HepG2 (cell line): ENCODE data around the gene SCRG1. TPM values are rescaled to one million over a fixed set of nuclear protein-coding genes. Genes with fewer than 3 reads are reported as not detected.

ENCODE experiments used
- ATAC-seq: fragments of 200-7000 bp; cut with Tn5 transposase; 3 replicates; pipeline ENCODE4 v1.9.1; 2020; ENCODE audit warnings: mild to moderate bottlenecking, moderate library complexity
- BruUV-seq: library from RNA; stranded (reverse); fragments of 400-500 nt; replicated peaks from 2 replicates; lab custom pipeline; 2021; lab: Mats Ljungman, UMichigan
- CTCF ChIA-PET: fragments of 300-600 bp; formaldehyde crosslinking; extraction: SDS; loops from one replicate; lab custom pipeline; 2021; ENCODE audit warnings: low total read pairs, inconsistent platforms, low intra/inter-chr PET ratio; lab: Yijun Ruan, JAX
- POLR2A ChIA-PET: fragments of 350-600 bp; sonication (Branson Sonifier 250); formaldehyde crosslinking; loops from one replicate; lab custom pipeline; 2020; ENCODE audit warnings: antibody characterized with exemption, inconsistent platforms; lab: Yijun Ruan, JAX
- DNase-seq: peaks from one replicate; pipeline ENCODE4 v3.0.0-alpha.2; 2015; ENCODE audit warnings: low spot score
- FAIRE-seq: peaks from 3 replicates; lab custom pipeline; 2011; peaks lifted over from hg19 to GRCh38; lab: Jason Lieb, UNC
- H2AFZ ChIP-seq: one replicate; pipeline ENCODE4 v1.6.1; 2011; ENCODE audit warnings: low read length, inconsistent platforms
- H3K27ac ChIP-seq: fragments of 300-600 bp; 3 replicates; pipeline ENCODE4 v1.8.0; 2011; ENCODE audit warnings: mixed run types, mild to moderate bottlenecking, mixed read lengths, low read length, inconsistent platforms; ENCODE audit not compliant: insufficient read depth; ENCODE audit errors: extremely low read length
- H3K27me3 ChIP-seq, 2 experiments: fragments of 200-600 bp in 1 of 2; 2 replicates in 1 of 2; 3 replicates in 1 of 2; pipeline versions ENCODE4 v1.6.0 to v1.8.0; 2011; ENCODE audit warnings: low read length in 2 of 2, mild to moderate bottlenecking in 2 of 2, moderate library complexity in 2 of 2, inconsistent platforms in 1 of 2; ENCODE audit not compliant: insufficient read depth in 2 of 2, control insufficient read depth in 1 of 2
- H3K36me3 ChIP-seq, 2 experiments: fragments of 200-600 bp in 1 of 2; replicated peaks in 1 of 2; 2 replicates in 1 of 2; 3 replicates in 1 of 2; pipeline versions ENCODE4 v1.5.1 to v1.8.0; 2011; ENCODE audit warnings: low read length in 2 of 2, inconsistent platforms in 1 of 2; ENCODE audit not compliant: insufficient read depth in 2 of 2, control insufficient read depth in 1 of 2
- H3K4me1 ChIP-seq: 2 replicates; pipeline ENCODE4 v1.5.1; 2012; ENCODE audit warnings: low read length, inconsistent platforms; ENCODE audit not compliant: insufficient read depth
- H3K4me2 ChIP-seq: 2 replicates; pipeline ENCODE4 v1.6.0; 2011; ENCODE audit warnings: low read depth, low read length, inconsistent platforms
- H3K4me3 ChIP-seq, 3 experiments: fragments of 200-600 bp in 1 of 3; sonication (generic), shearing (Covaris generic) in 1 of 3; replicated peaks in 1 of 3; 2 replicates each; pipeline ENCODE4 v1.5.1; 2011 to 2016; ENCODE audit warnings: low read length in 3 of 3, inconsistent platforms in 2 of 3, low read depth in 2 of 3, mild to moderate bottlenecking in 2 of 3, control low read depth in 1 of 3, mixed read lengths in 1 of 3; ENCODE audit not compliant: insufficient read depth in 1 of 3
- H3K79me2 ChIP-seq: one replicate; pipeline ENCODE4 v1.6.1; 2011; ENCODE audit warnings: low read length, inconsistent platforms; ENCODE audit not compliant: insufficient read depth
- H3K9ac ChIP-seq: 2 replicates; pipeline ENCODE4 v1.6.0; 2011; ENCODE audit warnings: mild to moderate bottlenecking, low read depth, low read length, inconsistent platforms; ENCODE audit not compliant: insufficient read depth
- H3K9me3 ChIP-seq: 2 replicates; pipeline ENCODE4 v1.5.1; 2012; ENCODE audit warnings: mild to moderate bottlenecking, low read length
- H4K20me1 ChIP-seq: 2 replicates; pipeline ENCODE4 v1.6.0; 2011; ENCODE audit warnings: inconsistent platforms, mild to moderate bottlenecking, low read length, moderate library complexity; ENCODE audit not compliant: insufficient read depth
- ATF7 ChIP-seq, 2 experiments: fragments of 450-650 bp in 1 of 2; sonication (generic) in 1 of 2; formaldehyde crosslinking in 1 of 2; IDR thresholded peaks; 2 replicates each; pipeline versions ENCODE4 v1.4.0 to v1.6.1; 2016 to 2020; ENCODE audit warnings: antibody characterized with exemption in 1 of 2, mild to moderate bottlenecking in 1 of 2, missing genetic modification reagents in 1 of 2
- CAMTA2 ChIP-seq: sonication (generic); formaldehyde crosslinking; IDR thresholded peaks from 2 replicates; pipeline ENCODE4 v1.4.0; 2020; ENCODE audit warnings: mild to moderate bottlenecking, missing genetic modification reagents, borderline replicate concordance
- FIP1L1 ChIP-seq: fragments of 200-400 bp; formaldehyde crosslinking; IDR thresholded peaks from 2 replicates; pipeline ENCODE4 v1.6.1; 2018; ENCODE audit warnings: low read depth, mild to moderate bottlenecking, low read length, moderate library complexity, borderline replicate concordance; ENCODE audit not compliant: insufficient read depth
- HNF4G ChIP-seq, 2 experiments: sonication (generic) in 1 of 2; formaldehyde crosslinking in 1 of 2; IDR thresholded peaks; 2 replicates each; pipeline versions ENCODE4 v1.4.0 to v1.6.1; 2011 to 2020; ENCODE audit warnings: borderline replicate concordance in 2 of 2, low read depth in 2 of 2, mild to moderate bottlenecking in 2 of 2, low read length in 1 of 2, missing genetic modification reagents in 1 of 2, moderate library complexity in 1 of 2
- NFE2L1 ChIP-seq: sonication (generic); formaldehyde crosslinking; IDR thresholded peaks from 2 replicates; pipeline ENCODE4 v1.4.0; 2020; ENCODE audit warnings: missing genetic modification reagents, mild to moderate bottlenecking, borderline replicate concordance
- RXRA ChIP-seq: sonication (generic); formaldehyde crosslinking; IDR thresholded peaks from 2 replicates; pipeline ENCODE4 v1.5.1; 2020; ENCODE audit warnings: missing genetic modification reagents
- ZNF780A ChIP-seq: sonication (generic); formaldehyde crosslinking; IDR thresholded peaks from 2 replicates; pipeline ENCODE4 v1.8.0; 2022; ENCODE audit warnings: mild to moderate bottlenecking, missing genetic modification reagents, moderate library complexity
- WGBS: methylation state at CpG from one replicate; pipeline ENCODE4 v1.1.6; 2017; ENCODE audit warnings: low lambda C conversion rate; 5-methylcytosine and 5-hydroxymethylcytosine counted together
- in situ Hi-C: cut with HindIII; loops from 2 replicates; pipeline ENCODE4 v1.10.0; 2017; ENCODE audit warnings: low pct_unique_long_range_greater_than_20kb; ENCODE audit not compliant: extremely low pct_ligation_motif_present
- intact Hi-C: fragments of 100-400 bp; cut with micrococcal nuclease; formaldehyde crosslinking; loops from one replicate; pipeline ENCODE4 v1.10.0; 2022; ENCODE audit not compliant: unreplicated experiment
- polyA plus RNA-seq, 8 experiments: library from polyadenylated mRNA; depleted of rRNA in 3 of 8; stranded (reverse) in 7 of 8; unstranded in 1 of 8; fragments of >200 nt; fragmentation: Illumina TruSeq in 4 of 8; extraction: Trizol in 4 of 8; gene quantifications; 2 replicates each; pipeline versions ENCODE4 v1.2.1 to v1.2.3, GENCODE V29; 2011 to 2016; ENCODE audit warnings: low read depth in 4 of 8, missing spikeins in 1 of 8, mixed read lengths in 1 of 8; ENCODE audit not compliant: insufficient read depth in 1 of 8
- total RNA-seq, 5 experiments: library from RNA; depleted of rRNA; stranded (reverse); fragments of >200 nt; fragmentation: Illumina TruSeq; extraction: Trizol; gene quantifications; 2 replicates each; pipeline ENCODE4 v1.2.3, GENCODE V29; 2016; ENCODE audit warnings: low read depth in 1 of 5
- TF ChIP-seq, protein P1 (sequence below), 2 experiments: sonication (generic) in 1 of 2; formaldehyde crosslinking in 1 of 2; IDR thresholded peaks; 2 replicates each; pipeline versions ENCODE4 v1.4.0 to v1.6.1; 2016 to 2020; ENCODE audit warnings: borderline replicate concordance in 1 of 2, low read depth in 1 of 2, mild to moderate bottlenecking in 1 of 2, missing genetic modification reagents in 1 of 2
- TF ChIP-seq, protein P2 (sequence below): sonication (generic); formaldehyde crosslinking; IDR thresholded peaks from 2 replicates; pipeline ENCODE4 v1.4.0; 2020; ENCODE audit warnings: missing genetic modification reagents
- TF ChIP-seq, protein P3 (sequence below): sonication (generic); formaldehyde crosslinking; IDR thresholded peaks from 2 replicates; pipeline ENCODE4 v1.5.0; 2020; ENCODE audit warnings: missing genetic modification reagents
- TF ChIP-seq, protein P4 (sequence below): sonication (generic); formaldehyde crosslinking; IDR thresholded peaks from 2 replicates; pipeline ENCODE4 v1.4.0; 2020; ENCODE audit warnings: missing genetic modification reagents

SCRG1 gene
- total and polyA plus RNA-seq, 2 of the 13 experiments (the other 11 are each of a cell fraction or from before 2014, with no cell fraction given): not detected

DNA sequence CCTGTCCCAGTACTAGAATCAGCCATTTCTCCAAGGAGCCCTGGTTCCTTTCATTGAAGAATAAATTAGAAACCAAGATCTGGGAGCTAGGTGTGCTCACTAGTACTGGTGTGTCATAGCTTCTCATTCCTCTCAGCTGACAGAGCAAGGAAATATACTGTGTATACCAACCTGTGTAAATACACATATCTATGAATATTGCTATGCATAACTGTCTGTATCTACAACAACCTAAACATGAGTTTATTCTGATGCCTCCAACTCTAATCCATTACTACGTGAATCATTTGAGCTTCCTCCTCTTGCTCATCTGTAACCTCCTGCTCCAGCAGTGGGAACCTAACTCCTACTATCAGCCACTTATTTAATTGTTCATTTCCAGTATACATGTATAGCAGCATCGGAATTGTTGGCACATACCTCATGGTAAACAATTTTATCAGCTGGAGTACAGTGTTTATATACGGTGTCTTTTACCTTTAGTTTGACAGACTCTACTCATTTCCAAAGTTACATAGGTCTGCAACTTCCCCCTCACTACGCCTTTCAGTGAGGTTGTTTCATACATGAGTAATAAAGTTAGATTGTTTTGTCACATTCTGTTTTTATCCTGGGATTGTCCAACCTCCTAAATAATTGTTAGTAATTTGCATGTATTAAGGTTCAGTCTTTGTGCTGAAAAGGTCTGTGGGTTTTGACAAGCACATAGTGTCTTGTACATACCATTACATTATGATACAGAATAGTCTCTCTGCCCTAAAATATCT is 7.1 kb upstream of the SCRG1 start:
- H3K4me3 ChIP-seq: no peak overlapping the region
- POLR2A ChIA-PET: no interaction called here
- H3K27me3 ChIP-seq: no peaks in the 10 kb centered on the region
- intact Hi-C loops: no loop called here
- BruUV-seq: no TSS peak
- no peaks in the 10 kb centered on the region for H4K20me1 ChIP-seq
- 46% methylated on average over 4 of the region's 4 CpGs for WGBS
- no peak overlapping the region for H3K27ac ChIP-seq
- no peak overlapping the region for H3K9ac ChIP-seq
- no peak for FAIRE-seq
- H2AFZ ChIP-seq: no peak overlapping the region
- in situ Hi-C loops: loop anchor here (25.0 kb wide), 1 partner anchor 394 kb away; no protein-coding TSS in a partner anchor
- H3K36me3 ChIP-seq: no peaks in the 10 kb centered on the region
- no peak for ATAC-seq
- no peaks in the 10 kb centered on the region for H3K79me2 ChIP-seq
- H3K4me1 ChIP-seq: no peaks in the 10 kb centered on the region
- CTCF ChIA-PET: no interaction called here
- no peak overlapping the region for H3K4me2 ChIP-seq
- no peak for DNase-seq
- no peaks in the 10 kb centered on the region for H3K9me3 ChIP-seq
- no peak for TF ChIP-seq ATF7 (IDR thresholded peaks at IDR 0.05)
- no peak for TF ChIP-seq ATF7 (CRISPR knock-in tag; IDR thresholded peaks at IDR 0.05)
- TF ChIP-seq, protein P1, sequence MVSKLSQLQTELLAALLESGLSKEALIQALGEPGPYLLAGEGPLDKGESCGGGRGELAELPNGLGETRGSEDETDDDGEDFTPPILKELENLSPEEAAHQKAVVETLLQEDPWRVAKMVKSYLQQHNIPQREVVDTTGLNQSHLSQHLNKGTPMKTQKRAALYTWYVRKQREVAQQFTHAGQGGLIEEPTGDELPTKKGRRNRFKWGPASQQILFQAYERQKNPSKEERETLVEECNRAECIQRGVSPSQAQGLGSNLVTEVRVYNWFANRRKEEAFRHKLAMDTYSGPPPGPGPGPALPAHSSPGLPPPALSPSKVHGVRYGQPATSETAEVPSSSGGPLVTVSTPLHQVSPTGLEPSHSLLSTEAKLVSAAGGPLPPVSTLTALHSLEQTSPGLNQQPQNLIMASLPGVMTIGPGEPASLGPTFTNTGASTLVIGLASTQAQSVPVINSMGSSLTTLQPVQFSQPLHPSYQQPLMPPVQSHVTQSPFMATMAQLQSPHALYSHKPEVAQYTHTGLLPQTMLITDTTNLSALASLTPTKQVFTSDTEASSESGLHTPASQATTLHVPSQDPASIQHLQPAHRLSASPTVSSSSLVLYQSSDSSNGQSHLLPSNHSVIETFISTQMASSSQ (IDR thresholded peaks at IDR 0.05; ENCODE audit: low read depth): no peak
- TF ChIP-seq, protein P1 (CRISPR knock-in tag; IDR thresholded peaks at IDR 0.05; ENCODE audit: borderline replicate concordance): no peak
- TF ChIP-seq CAMTA2 (CRISPR knock-in tag): no peak
- TF ChIP-seq NFE2L1 (CRISPR knock-in tag): no peak
- TF ChIP-seq, protein P2, sequence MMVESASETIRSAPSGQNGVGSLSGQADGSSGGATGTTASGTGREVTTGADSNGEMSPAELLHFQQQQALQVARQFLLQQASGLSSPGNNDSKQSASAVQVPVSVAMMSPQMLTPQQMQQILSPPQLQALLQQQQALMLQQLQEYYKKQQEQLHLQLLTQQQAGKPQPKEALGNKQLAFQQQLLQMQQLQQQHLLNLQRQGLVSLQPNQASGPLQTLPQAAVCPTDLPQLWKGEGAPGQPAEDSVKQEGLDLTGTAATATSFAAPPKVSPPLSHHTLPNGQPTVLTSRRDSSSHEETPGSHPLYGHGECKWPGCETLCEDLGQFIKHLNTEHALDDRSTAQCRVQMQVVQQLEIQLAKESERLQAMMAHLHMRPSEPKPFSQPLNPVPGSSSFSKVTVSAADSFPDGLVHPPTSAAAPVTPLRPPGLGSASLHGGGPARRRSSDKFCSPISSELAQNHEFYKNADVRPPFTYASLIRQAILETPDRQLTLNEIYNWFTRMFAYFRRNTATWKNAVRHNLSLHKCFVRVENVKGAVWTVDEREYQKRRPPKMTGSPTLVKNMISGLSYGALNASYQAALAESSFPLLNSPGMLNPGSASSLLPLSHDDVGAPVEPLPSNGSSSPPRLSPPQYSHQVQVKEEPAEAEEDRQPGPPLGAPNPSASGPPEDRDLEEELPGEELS (CRISPR knock-in tag): no peak
- no peak for TF ChIP-seq ZNF780A (CRISPR knock-in tag)
- no peak for TF ChIP-seq FIP1L1
- TF ChIP-seq, protein P3, sequence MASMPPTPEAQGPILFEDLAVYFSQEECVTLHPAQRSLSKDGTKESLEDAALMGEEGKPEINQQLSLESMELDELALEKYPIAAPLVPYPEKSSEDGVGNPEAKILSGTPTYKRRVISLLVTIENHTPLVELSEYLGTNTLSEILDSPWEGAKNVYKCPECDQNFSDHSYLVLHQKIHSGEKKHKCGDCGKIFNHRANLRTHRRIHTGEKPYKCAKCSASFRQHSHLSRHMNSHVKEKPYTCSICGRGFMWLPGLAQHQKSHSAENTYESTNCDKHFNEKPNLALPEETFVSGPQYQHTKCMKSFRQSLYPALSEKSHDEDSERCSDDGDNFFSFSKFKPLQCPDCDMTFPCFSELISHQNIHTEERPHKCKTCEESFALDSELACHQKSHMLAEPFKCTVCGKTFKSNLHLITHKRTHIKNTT (CRISPR knock-in tag): no peak
- TF ChIP-seq, protein P4, sequence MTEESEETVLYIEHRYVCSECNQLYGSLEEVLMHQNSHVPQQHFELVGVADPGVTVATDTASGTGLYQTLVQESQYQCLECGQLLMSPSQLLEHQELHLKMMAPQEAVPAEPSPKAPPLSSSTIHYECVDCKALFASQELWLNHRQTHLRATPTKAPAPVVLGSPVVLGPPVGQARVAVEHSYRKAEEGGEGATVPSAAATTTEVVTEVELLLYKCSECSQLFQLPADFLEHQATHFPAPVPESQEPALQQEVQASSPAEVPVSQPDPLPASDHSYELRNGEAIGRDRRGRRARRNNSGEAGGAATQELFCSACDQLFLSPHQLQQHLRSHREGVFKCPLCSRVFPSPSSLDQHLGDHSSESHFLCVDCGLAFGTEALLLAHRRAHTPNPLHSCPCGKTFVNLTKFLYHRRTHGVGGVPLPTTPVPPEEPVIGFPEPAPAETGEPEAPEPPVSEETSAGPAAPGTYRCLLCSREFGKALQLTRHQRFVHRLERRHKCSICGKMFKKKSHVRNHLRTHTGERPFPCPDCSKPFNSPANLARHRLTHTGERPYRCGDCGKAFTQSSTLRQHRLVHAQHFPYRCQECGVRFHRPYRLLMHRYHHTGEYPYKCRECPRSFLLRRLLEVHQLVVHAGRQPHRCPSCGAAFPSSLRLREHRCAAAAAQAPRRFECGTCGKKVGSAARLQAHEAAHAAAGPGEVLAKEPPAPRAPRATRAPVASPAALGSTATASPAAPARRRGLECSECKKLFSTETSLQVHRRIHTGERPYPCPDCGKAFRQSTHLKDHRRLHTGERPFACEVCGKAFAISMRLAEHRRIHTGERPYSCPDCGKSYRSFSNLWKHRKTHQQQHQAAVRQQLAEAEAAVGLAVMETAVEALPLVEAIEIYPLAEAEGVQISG (CRISPR knock-in tag): no peak
- TF ChIP-seq HNF4G (IDR thresholded peaks at IDR 0.05; ENCODE audit: borderline replicate concordance, low read depth, low read length): no peak
- TF ChIP-seq HNF4G (CRISPR knock-in tag; IDR thresholded peaks at IDR 0.05; ENCODE audit: borderline replicate concordance, low read depth): no peak
- no peak for TF ChIP-seq RXRA (CRISPR knock-in tag)
